Measurements from ENCODE around the gene TBRG1. TPM values are rescaled to one million over a fixed set of nuclear protein-coding genes. Genes with fewer than 3 reads are reported as not detected.

TBRG1 gene
- total RNA-seq (2014; rRNA removed; shearing (Covaris generic)): 25.8 and 27.6 TPM in 2 replicates
- 43.1 and 43.5 TPM in 2 replicates for polyA plus RNA-seq (2016; fragmentation: Nextera tagmentation; extraction: Ambion mirVana)

GRCh38 chr11:124622531-124623451, at the start of gene TBRG1:
Gene TBRG1, plus strand, starts transcription at chr11:124622864. Its CDS starts 220 bp downstream, at chr11:124623084.
- H3K9me3 ChIP-seq (ENCODE audit: low read depth): no peaks in the 10 kb centered on the region
- peaks cover 22% of the 10 kb centered on the region for H3F3A ChIP-seq (ENCODE audit: insufficient read depth)
- peak; percentile 94 for DNase-seq
- H2AFZ ChIP-seq: peak within 1 kb of the TSS; percentile 97
- peak within 1 kb of the TSS; percentile 99 for H3K4me2 ChIP-seq (ENCODE audit: unreplicated experiment)
- H4K20me1 ChIP-seq (ENCODE audit: insufficient read depth): no peaks in the 10 kb centered on the region
- 2 to 3% methylated on average over 57 of the region's 57 CpGs for WGBS, 2 experiments (ENCODE audit: low coverage in 1 of 2, low lambda C conversion rate in 2 of 2, missing lambda C conversion rate in 2 of 2)
- in situ Hi-C loops (cut with MboI): no loop called here
- H3K36me3 ChIP-seq (ENCODE audit: low read depth): peaks cover 18% of the 10 kb centered on the region
- H3K27me3 ChIP-seq (replicated peaks; ENCODE audit: insufficient read depth): peaks cover 1% of the 10 kb centered on the region; the same call in 1 of the 2 replicates
- no peaks in the 10 kb centered on the region for H3K9me2 ChIP-seq (ENCODE audit: insufficient read depth)
- peak within 1 kb of the TSS; percentile 98 for H3K9ac ChIP-seq
- H3K79me2 ChIP-seq (ENCODE audit: insufficient read depth): peaks cover 46% of the 10 kb centered on the region
- no peak for TF ChIP-seq EZH2 (IDR thresholded peaks at IDR 0.05; ENCODE audit: insufficient read depth, poor library complexity, severe bottlenecking)
- TF ChIP-seq EZH2phosphoT487 (IDR thresholded peaks at IDR 0.05; ENCODE audit: insufficient read depth, low read depth): no peak
- peaks cover 13% of the 10 kb centered on the region for H3K4me1 ChIP-seq (ENCODE audit: insufficient read depth)
- peak within 1 kb of the TSS; percentile 98 for H3K27ac ChIP-seq
- peak within 1 kb of the TSS; percentile 96 for H3K4me3 ChIP-seq

GRCh38 chr11:124577716-124578427, 44.8 kb upstream of the TBRG1 start:
- 2 to 3% methylated on average over 6 of the region's 6 CpGs for WGBS, 2 experiments (ENCODE audit: low coverage in 1 of 2, low lambda C conversion rate in 2 of 2, missing lambda C conversion rate in 2 of 2)
- in situ Hi-C loops (cut with MboI): loop anchor here (25.0 kb wide), 1 partner anchor 516 kb away; no protein-coding TSS in a partner anchor

DNA sequence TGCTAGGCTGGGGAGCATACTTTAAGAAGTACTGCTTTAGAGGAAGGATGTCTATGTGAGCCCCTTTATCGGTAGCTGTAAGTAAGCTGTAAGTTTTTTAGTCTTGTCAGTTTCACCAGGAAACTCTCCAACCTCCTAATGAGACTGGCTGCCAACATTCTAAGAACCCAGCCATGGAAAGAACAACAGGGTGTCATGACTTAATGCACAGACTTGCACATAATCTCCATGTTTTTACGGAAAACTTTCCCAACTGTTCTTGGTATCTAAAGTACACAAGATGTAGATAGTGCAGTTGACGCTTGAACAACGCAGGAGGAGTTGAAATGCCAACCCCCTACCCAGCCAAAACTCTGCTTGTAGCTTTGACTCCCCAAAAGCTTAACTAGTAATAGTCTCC, 43.9 kb upstream of the TBRG1 start:
- no peak for DNase-seq
- H3K27ac ChIP-seq: no peak overlapping the region
- H2AFZ ChIP-seq: no peak overlapping the region
- no peak overlapping the region for H3K9ac ChIP-seq
- H3K4me2 ChIP-seq (ENCODE audit: unreplicated experiment): no peak overlapping the region
- WGBS, 2 experiments (ENCODE audit: low coverage in 1 of 2, low lambda C conversion rate in 2 of 2, missing lambda C conversion rate in 2 of 2): 38 to 46% methylated on average over 4 of the region's 4 CpGs
- H3K36me3 ChIP-seq (ENCODE audit: low read depth): no peaks in the 10 kb centered on the region
- no peaks in the 10 kb centered on the region for H3K9me3 ChIP-seq (ENCODE audit: low read depth)
- H3F3A ChIP-seq (ENCODE audit: insufficient read depth): no peaks in the 10 kb centered on the region
- H4K20me1 ChIP-seq (ENCODE audit: insufficient read depth): no peaks in the 10 kb centered on the region
- in situ Hi-C loops (cut with MboI): loop anchor here (25.0 kb wide), 1 partner anchor 516 kb away; no protein-coding TSS in a partner anchor
- TF ChIP-seq EZH2 (IDR thresholded peaks at IDR 0.05; ENCODE audit: insufficient read depth, poor library complexity, severe bottlenecking): no peak
- no peak for TF ChIP-seq EZH2phosphoT487 (IDR thresholded peaks at IDR 0.05; ENCODE audit: insufficient read depth, low read depth)
- no peaks in the 10 kb centered on the region for H3K9me2 ChIP-seq (ENCODE audit: insufficient read depth)
- no peaks in the 10 kb centered on the region for H3K4me1 ChIP-seq (ENCODE audit: insufficient read depth)
- H3K79me2 ChIP-seq (ENCODE audit: insufficient read depth): no peaks in the 10 kb centered on the region
- peaks cover 22% of the 10 kb centered on the region for H3K27me3 ChIP-seq (replicated peaks; ENCODE audit: insufficient read depth)
- H3K4me3 ChIP-seq: no peak overlapping the region

More at GRCh38 chr11:124577716-124578427, 44.8 kb upstream of the TBRG1 start:
- Histone ChIP-seq H3K4me2 (ENCODE audit: unreplicated experiment) (no peak overlapping the region), H3K9me3 (ENCODE audit: low read depth) (no peaks in the 10 kb centered on the region), H3K4me1 (ENCODE audit: insufficient read depth) (no peaks in the 10 kb centered on the region), H3K4me3 (no peak overlapping the region), H2AFZ (no peak overlapping the region), H3K27me3 (replicated peaks; ENCODE audit: insufficient read depth) (peaks cover 22% of the 10 kb centered on the region), H3F3A (ENCODE audit: insufficient read depth) (no peaks in the 10 kb centered on the region), H3K9ac (no peak overlapping the region), H3K36me3 (ENCODE audit: low read depth) (no peaks in the 10 kb centered on the region), H3K27ac (no peak overlapping the region), H3K9me2 (ENCODE audit: insufficient read depth) (no peaks in the 10 kb centered on the region), H3K79me2 (ENCODE audit: insufficient read depth) (no peaks in the 10 kb centered on the region), H4K20me1 (ENCODE audit: insufficient read depth) (no peaks in the 10 kb centered on the region)
- no peak for DNase-seq
- TF ChIP-seq EZH2 (IDR thresholded peaks at IDR 0.05; ENCODE audit: insufficient read depth, poor library complexity, severe bottlenecking) (no peak), EZH2phosphoT487 (IDR thresholded peaks at IDR 0.05; ENCODE audit: insufficient read depth, low read depth) (no peak)

DNA sequence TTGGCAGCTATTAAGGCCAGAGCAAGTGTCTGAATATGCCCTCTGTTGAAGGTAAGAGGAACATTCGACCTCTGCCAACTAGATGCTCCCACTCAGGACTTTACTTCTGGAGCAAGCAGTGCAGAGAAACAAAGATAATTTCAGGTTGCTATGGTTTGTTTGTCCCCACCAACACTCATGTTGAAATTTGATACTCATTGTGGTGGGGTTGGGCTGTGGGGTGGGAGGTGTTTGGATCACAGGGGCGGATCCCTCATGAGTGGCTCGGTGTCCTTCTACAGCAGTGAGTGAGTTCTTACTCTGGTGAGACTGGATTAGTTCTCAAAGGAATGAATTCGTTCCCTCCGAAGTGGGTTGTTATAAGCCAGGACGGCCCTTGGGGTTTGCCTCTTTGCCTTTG, 40.8 kb upstream of the TBRG1 start:
- H3K4me3 ChIP-seq: no peak overlapping the region
- no peaks in the 10 kb centered on the region for H3K36me3 ChIP-seq (ENCODE audit: low read depth)
- no peaks in the 10 kb centered on the region for H3K9me2 ChIP-seq (ENCODE audit: insufficient read depth)
- no peak overlapping the region for H3K9ac ChIP-seq
- no peaks in the 10 kb centered on the region for H3K79me2 ChIP-seq (ENCODE audit: insufficient read depth)
- peaks cover 24% of the 10 kb centered on the region for H3K27me3 ChIP-seq (replicated peaks; ENCODE audit: insufficient read depth)
- H4K20me1 ChIP-seq (ENCODE audit: insufficient read depth): no peaks in the 10 kb centered on the region
- no peak overlapping the region for H2AFZ ChIP-seq
- no peak overlapping the region for H3K4me2 ChIP-seq (ENCODE audit: unreplicated experiment)
- H3K27ac ChIP-seq: no peak overlapping the region
- H3F3A ChIP-seq (ENCODE audit: insufficient read depth): no peaks in the 10 kb centered on the region
- no peaks in the 10 kb centered on the region for H3K4me1 ChIP-seq (ENCODE audit: insufficient read depth)
- H3K9me3 ChIP-seq (ENCODE audit: low read depth): no peaks in the 10 kb centered on the region
- DNase-seq: no peak
- TF ChIP-seq EZH2 (IDR thresholded peaks at IDR 0.05; ENCODE audit: insufficient read depth, poor library complexity, severe bottlenecking): no peak
- TF ChIP-seq EZH2phosphoT487 (IDR thresholded peaks at IDR 0.05; ENCODE audit: insufficient read depth, low read depth): no peak
- in situ Hi-C loops (cut with MboI): loop anchor here (10.0 to 25.0 kb wide), 2 partner anchors 167 to 520 kb away; no protein-coding TSS in a partner anchor
- WGBS, 2 experiments (ENCODE audit: low coverage in 1 of 2, low lambda C conversion rate in 2 of 2, missing lambda C conversion rate in 2 of 2): 39 to 52% methylated on average over 6 of the region's 6 CpGs
